Neural cell (in vitro differentiated cells): ENCODE results near the gene SLC25A21. TPM values are rescaled to one million over a fixed set of nuclear protein-coding genes. Genes with fewer than 3 reads are reported as not detected.

Experiments used
- H2AFZ ChIP-seq: fragments of 200-600, 300-800 bp; sonication (generic), shearing (Covaris generic); 2 replicates; pipeline ENCODE4 v1.6.0; 2014; ENCODE audit warnings: low read depth, mild to moderate bottlenecking, antibody characterized with exemption, low read length, moderate library complexity
- H3F3A ChIP-seq: fragments of 200-600 bp; shearing (Covaris generic); 2 replicates; pipeline ENCODE4 v1.6.1; 2016; ENCODE audit warnings: mild to moderate bottlenecking, moderate library complexity, mixed read lengths, antibody characterized with exemption, low read length; ENCODE audit not compliant: insufficient read depth, poor library complexity, severe bottlenecking
- H3K27ac ChIP-seq: fragments of 200-600, 300-800 bp; sonication (generic), shearing (Covaris generic); 2 replicates; pipeline ENCODE4 v1.5.1; 2014; ENCODE audit warnings: mild to moderate bottlenecking, low read length, moderate library complexity
- H3K27me3 ChIP-seq: fragments of 300-800, 200-600 bp; sonication (generic), shearing (Covaris generic); 2 replicates; pipeline ENCODE4 v1.6.0; 2014; ENCODE audit warnings: mild to moderate bottlenecking, low read depth, low read length, moderate library complexity; ENCODE audit not compliant: insufficient read depth
- H3K36me3 ChIP-seq: fragments of 300-800, 200-600 bp; sonication (generic), shearing (Covaris generic); 2 replicates; pipeline ENCODE4 v1.5.1; 2014; ENCODE audit warnings: mild to moderate bottlenecking, antibody characterized with exemption, low read length, moderate library complexity; ENCODE audit not compliant: insufficient read depth
- H3K4me2 ChIP-seq: fragments of 300-800, 200-600 bp; sonication (generic), shearing (Covaris generic); 2 replicates; pipeline ENCODE4 v1.6.0; 2014; ENCODE audit warnings: mild to moderate bottlenecking, low read length
- H3K4me3 ChIP-seq: fragments of 300-800, 200-600 bp; sonication (generic), shearing (Covaris generic); 2 replicates; pipeline ENCODE4 v1.5.1; 2014; ENCODE audit warnings: mild to moderate bottlenecking, low read length, moderate library complexity
- H3K79me2 ChIP-seq: fragments of 200-600 bp; shearing (Covaris generic); replicated peaks from 2 replicates; pipeline ENCODE4 v1.6.0; 2014; ENCODE audit warnings: mild to moderate bottlenecking, low read length, moderate library complexity; ENCODE audit not compliant: insufficient read depth
- H3K9ac ChIP-seq: fragments of 300-800, 200-600 bp; sonication (generic), shearing (Covaris generic); 2 replicates; pipeline ENCODE4 v1.6.1; 2016; ENCODE audit warnings: mild to moderate bottlenecking, low read length, mixed read lengths
- H3K9me2 ChIP-seq: fragments of 200-600 bp; shearing (Covaris generic); 2 replicates; pipeline ENCODE4 v1.6.1; 2016; ENCODE audit warnings: mild to moderate bottlenecking, low read length, mixed read lengths; ENCODE audit not compliant: insufficient read depth
- H3K9me3 ChIP-seq: fragments of 200-600, 300-800 bp; sonication (generic), shearing (Covaris generic); 2 replicates; pipeline ENCODE4 v1.6.1; 2016; ENCODE audit warnings: mild to moderate bottlenecking, mixed run types, low read length, moderate library complexity, mixed read lengths
- H4K20me1 ChIP-seq: fragments of 200-600 bp; shearing (Covaris generic); 2 replicates; pipeline ENCODE4 v1.6.1; 2016; ENCODE audit warnings: mild to moderate bottlenecking, mixed run types; ENCODE audit not compliant: insufficient read depth
- CTCF ChIP-seq: fragments of 450-650 bp; IDR thresholded peaks from 2 replicates; pipeline ENCODE4 v1.5.1; 2014; ENCODE audit warnings: antibody characterized with exemption, mild to moderate bottlenecking, moderate library complexity; ENCODE audit not compliant: poor library complexity, severe bottlenecking
- EP300 ChIP-seq: fragments of 450-650 bp; conservative IDR thresholded peaks from 2 replicates; pipeline ENCODE4 v1.6.1; 2014; ENCODE audit warnings: antibody characterized with exemption, mild to moderate bottlenecking, moderate library complexity; ENCODE audit not compliant: poor library complexity, severe bottlenecking
- EZH2 ChIP-seq: fragments of 200-600, 300-800 bp; shearing (Covaris generic), sonication (generic); IDR thresholded peaks from 2 replicates; pipeline ENCODE4 v1.6.1; 2014; ENCODE audit warnings: antibody characterized with exemption, low read length, borderline replicate concordance, mild to moderate bottlenecking; ENCODE audit not compliant: insufficient read depth, poor library complexity, severe bottlenecking
- MXI1 ChIP-seq: fragments of 450-650 bp; conservative IDR thresholded peaks from 2 replicates; pipeline ENCODE4 v1.6.1; 2014; ENCODE audit warnings: antibody characterized with exemption, mild to moderate bottlenecking; ENCODE audit not compliant: poor library complexity, severe bottlenecking
- POLR2AphosphoS5 ChIP-seq: IDR thresholded peaks from 2 replicates; pipeline ENCODE4 v1.6.1; 2012
- RAD21 ChIP-seq: fragments of 450-650 bp; conservative IDR thresholded peaks from 2 replicates; pipeline ENCODE4 v1.6.1; 2014; ENCODE audit warnings: antibody characterized with exemption, mild to moderate bottlenecking, moderate library complexity
- REST ChIP-seq: IDR thresholded peaks from 2 replicates; pipeline ENCODE4 v1.6.1; 2012; ENCODE audit warnings: borderline replicate concordance
- SMC3 ChIP-seq: fragments of 450-650 bp; conservative IDR thresholded peaks from 2 replicates; pipeline ENCODE4 v1.6.1; 2014; ENCODE audit warnings: antibody characterized with exemption, mild to moderate bottlenecking, moderate library complexity; ENCODE audit not compliant: poor library complexity
- TAF1 ChIP-seq: IDR thresholded peaks from 2 replicates; pipeline ENCODE4 v1.6.1; 2012; ENCODE audit warnings: low read depth
- polyA plus RNA-seq: library from polyadenylated mRNA; depleted of rRNA; stranded (reverse); fragments of >200 nt; gene quantifications from 2 replicates; pipeline ENCODE4 v1.2.3, GENCODE V29; 2014

SLC25A21 gene
- polyA plus RNA-seq, 1 donor from 2014 or later = 0.35 TPM

- no peak overlapping the region for H3K27ac ChIP-seq
- H3F3A ChIP-seq = no peaks in the 10 kb centered on the region
- no peaks in the 10 kb centered on the region for H4K20me1 ChIP-seq
- no peaks in the 10 kb centered on the region for H3K9me2 ChIP-seq
- H3K27me3 ChIP-seq = no peaks in the 10 kb centered on the region
- no peak overlapping the region for H3K4me3 ChIP-seq
- H3K9me3 ChIP-seq = no peaks in the 10 kb centered on the region
- no peaks in the 10 kb centered on the region for H3K79me2 ChIP-seq
- H3K36me3 ChIP-seq = no peaks in the 10 kb centered on the region
- TF ChIP-seq POLR2AphosphoS5 (no peak), TAF1 (no peak), MXI1 (no peak), SMC3 (no peak), EP300 (no peak)
- no peak overlapping the region for H3K9ac ChIP-seq
- no peak overlapping the region for H3K4me2 ChIP-seq
- H2AFZ ChIP-seq = no peak overlapping the region
Observed at GRCh38 chr14:36810209-36810608, 362.2 kb downstream of the SLC25A21 start.

GRCh38 chr14:36807727-36808126 lies 364.7 kb downstream of the SLC25A21 start:
- Histone ChIP-seq H3K9ac (no peak overlapping the region), H3K9me2 (no peaks in the 10 kb centered on the region)

More at GRCh38 chr14:36807727-36808126, 364.7 kb downstream of the SLC25A21 start:
- H2AFZ ChIP-seq = no peak overlapping the region
- no peak for TF ChIP-seq EZH2
- no peak for TF ChIP-seq EP300
- TF ChIP-seq RAD21 = no peak
- no peak for TF ChIP-seq POLR2AphosphoS5
- no peak for TF ChIP-seq SMC3
- TF ChIP-seq TAF1 = no peak
- no peak for TF ChIP-seq MXI1
- no peak for TF ChIP-seq CTCF
- TF ChIP-seq REST = no peak
- no peak overlapping the region for H3K27ac ChIP-seq
- H3K4me3 ChIP-seq = no peak overlapping the region
- no peaks in the 10 kb centered on the region for H3F3A ChIP-seq
- H3K79me2 ChIP-seq = no peaks in the 10 kb centered on the region
- H3K36me3 ChIP-seq = no peaks in the 10 kb centered on the region
- no peak overlapping the region for H3K4me2 ChIP-seq
- H3K27me3 ChIP-seq = no peaks in the 10 kb centered on the region
- H4K20me1 ChIP-seq = no peaks in the 10 kb centered on the region
- H3K9me3 ChIP-seq = no peaks in the 10 kb centered on the region
